ENCODE data around the gene SRGAP1.

The SRGAP1 gene

DNA sequence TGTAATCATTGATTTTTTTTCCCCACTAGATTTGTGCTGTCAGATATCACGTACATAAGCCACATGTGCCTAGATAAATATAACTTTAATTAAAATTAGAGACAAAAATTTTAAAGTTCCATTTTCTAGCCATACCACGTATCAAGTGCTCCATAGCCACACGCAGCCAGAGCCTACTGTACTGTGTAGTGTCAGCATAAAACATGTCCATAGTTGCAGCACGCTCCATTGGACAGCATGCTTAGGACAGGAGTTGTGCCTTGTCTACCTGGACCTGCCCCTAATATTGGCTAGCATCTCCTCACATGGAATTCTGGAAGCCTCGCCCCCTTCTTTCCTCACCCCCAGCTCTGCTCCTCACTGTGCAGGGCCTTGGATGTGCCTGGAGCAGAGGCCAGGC is 116.5 kb downstream of the SRGAP1 start:
- DNase-seq (ENCODE audit: low read depth): no peak
- TF ChIP-seq, protein P1, sequence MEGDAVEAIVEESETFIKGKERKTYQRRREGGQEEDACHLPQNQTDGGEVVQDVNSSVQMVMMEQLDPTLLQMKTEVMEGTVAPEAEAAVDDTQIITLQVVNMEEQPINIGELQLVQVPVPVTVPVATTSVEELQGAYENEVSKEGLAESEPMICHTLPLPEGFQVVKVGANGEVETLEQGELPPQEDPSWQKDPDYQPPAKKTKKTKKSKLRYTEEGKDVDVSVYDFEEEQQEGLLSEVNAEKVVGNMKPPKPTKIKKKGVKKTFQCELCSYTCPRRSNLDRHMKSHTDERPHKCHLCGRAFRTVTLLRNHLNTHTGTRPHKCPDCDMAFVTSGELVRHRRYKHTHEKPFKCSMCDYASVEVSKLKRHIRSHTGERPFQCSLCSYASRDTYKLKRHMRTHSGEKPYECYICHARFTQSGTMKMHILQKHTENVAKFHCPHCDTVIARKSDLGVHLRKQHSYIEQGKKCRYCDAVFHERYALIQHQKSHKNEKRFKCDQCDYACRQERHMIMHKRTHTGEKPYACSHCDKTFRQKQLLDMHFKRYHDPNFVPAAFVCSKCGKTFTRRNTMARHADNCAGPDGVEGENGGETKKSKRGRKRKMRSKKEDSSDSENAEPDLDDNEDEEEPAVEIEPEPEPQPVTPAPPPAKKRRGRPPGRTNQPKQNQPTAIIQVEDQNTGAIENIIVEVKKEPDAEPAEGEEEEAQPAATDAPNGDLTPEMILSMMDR (IDR thresholded peaks at IDR 0.05; ENCODE audit: low read depth, low read length, missing control alignments): no peak
- no peak overlapping the region for H3K4me3 ChIP-seq (ENCODE audit: low read depth, low read length)

DNA sequence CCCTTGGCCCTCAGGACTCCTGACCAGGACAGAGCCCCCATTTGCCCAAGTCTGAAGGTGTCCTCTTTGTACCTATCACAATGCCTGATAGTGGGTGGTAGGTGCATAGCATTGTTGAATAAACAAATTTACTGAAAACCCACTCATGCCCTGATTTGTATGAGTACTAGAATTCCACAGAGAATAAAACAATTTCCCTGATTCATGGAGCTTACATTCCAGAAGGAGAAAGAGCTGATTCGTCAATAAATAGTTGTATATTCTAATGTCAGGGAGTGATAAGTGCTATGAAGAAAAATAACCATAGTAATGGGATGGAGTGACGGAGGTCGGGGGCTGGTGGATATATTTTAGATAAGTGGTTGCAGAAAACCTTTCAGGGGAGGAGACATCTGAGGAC is 117.0 kb downstream of the SRGAP1 start:
- H3K4me3 ChIP-seq (ENCODE audit: low read depth, low read length): no peak overlapping the region
- DNase-seq (ENCODE audit: low read depth): no peak
- TF ChIP-seq, protein P1 (IDR thresholded peaks at IDR 0.05; ENCODE audit: low read depth, low read length, missing control alignments): no peak

DNA sequence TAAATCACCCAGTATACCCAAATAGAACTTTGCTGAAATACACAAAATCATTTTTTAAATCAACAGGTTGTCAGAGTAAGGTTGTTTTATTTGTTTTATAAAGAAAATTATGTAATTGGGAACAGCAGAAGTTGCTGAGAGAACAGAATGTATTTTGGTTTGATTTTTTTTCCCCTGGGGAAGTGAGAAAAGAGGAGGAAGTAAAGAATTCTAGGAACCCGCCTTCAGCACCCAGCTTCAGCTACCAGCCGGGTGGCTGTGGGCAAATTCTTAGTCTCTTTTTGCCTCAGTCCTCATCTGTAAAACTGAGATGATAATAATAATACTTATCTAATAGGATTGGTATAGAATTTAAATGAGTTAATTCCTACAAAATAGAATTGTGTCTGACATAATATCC is 119.4 kb downstream of the SRGAP1 start:
- DNase-seq (ENCODE audit: low read depth): no peak
- H3K4me3 ChIP-seq (ENCODE audit: low read depth, low read length): no peak overlapping the region
- TF ChIP-seq, protein P1 (IDR thresholded peaks at IDR 0.05; ENCODE audit: low read depth, low read length, missing control alignments): no peak

DNA sequence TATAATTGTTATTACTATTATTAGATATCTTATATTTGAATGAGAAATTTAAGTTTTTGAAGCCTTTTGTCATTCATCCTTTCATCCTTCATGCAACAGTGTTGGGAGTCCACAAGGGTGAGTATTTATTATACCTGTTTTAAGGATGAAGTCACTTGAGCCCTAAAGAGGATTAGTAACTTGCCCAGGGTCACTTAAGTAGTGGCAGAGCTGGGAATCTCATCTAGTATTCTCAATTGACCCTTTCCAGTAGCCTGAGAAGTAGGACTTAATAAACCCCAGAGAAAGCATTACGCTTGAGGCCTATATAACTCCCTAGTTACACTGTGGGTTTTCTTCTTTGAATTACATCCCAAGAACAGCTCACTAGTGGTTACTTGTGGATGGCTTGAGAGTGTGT is 119.8 kb downstream of the SRGAP1 start:
- DNase-seq (ENCODE audit: low read depth): no peak
- TF ChIP-seq, protein P1 (IDR thresholded peaks at IDR 0.05; ENCODE audit: low read depth, low read length, missing control alignments): no peak

DNA sequence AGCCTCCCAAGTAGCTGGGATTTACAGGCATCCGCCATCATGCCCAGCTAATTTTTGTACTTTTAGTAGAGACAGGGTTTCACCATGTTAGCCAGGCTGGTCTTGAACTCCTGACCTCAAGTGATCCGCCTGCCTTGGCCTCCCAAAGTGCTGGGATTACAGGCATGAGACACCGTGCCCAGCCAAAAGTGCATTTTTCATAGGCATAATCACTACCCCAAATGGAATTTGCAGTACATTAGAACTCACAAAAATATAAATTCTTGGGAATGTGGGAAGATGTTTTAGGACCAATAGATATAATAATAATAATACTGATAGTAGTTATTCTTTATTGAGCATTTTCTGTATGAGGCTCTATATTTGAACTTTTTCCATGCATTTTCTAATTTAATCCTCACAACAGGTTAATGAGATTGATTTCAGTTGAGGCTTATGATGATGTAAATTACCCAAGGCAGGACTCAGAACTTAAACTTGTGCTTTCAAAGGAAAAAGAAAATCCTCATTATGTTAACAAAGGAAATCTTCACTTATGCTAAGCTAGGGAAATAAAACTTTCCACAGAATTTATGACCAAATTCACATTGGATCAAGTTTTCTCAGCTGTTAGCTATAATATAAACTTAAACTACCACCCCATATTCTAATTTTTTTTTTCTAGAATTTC is 121.6 kb downstream of the SRGAP1 start:
- TF ChIP-seq, protein P1 (IDR thresholded peaks at IDR 0.05; ENCODE audit: low read depth, low read length, missing control alignments): no peak
- no peak overlapping the region for H3K4me3 ChIP-seq (ENCODE audit: low read depth, low read length)
- DNase-seq (ENCODE audit: low read depth): no peak

More for the DNA sequence above, 119.8 kb downstream of the SRGAP1 start:
- H3K4me3 ChIP-seq (ENCODE audit: low read depth, low read length): no peak overlapping the region

DNA sequence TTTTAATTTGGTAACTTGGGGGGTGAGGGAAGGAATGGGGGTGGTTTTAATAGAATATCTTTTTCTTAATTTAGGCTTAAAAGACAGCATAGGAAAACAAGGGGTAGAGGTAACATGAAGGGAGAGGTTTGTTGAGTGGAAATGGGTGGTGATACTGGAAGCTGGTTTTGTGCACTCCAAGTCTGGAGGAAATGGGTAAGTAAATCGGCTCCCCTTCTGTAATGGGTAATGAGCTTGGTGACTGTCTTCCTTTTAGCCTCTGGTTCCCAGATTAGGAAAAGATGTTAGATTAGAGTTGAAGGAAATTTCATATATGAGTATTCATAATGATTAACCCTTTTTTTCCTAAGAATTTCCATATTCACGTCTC is 122.1 kb downstream of the SRGAP1 start:
- DNase-seq (ENCODE audit: low read depth): no peak
- no peak overlapping the region for H3K4me3 ChIP-seq (ENCODE audit: low read depth, low read length)
- TF ChIP-seq, protein P1 (IDR thresholded peaks at IDR 0.05; ENCODE audit: low read depth, low read length, missing control alignments): no peak
